ENCODE measurements around the gene MSI2.

Gene MSI2

DNA sequence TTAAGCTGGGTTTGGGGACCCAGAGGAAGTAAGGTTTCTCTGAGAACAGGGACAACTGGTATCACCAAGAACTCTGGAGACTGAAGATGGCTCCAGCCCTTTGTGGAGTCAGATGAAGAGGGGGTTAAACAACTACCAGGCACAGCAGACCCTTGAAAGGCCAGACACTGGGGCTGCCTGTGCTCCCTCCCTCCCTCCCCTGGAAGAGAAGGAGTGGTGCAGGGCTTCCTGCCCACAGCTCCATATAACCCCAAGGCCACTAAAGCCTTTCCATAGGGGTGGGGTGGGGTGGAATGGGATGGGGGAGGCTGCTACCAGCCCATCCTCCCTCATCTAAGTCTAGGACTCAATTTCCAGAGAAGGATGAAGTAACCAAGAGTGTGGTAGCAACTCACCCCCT is 422.1 kb downstream of the MSI2 start:
- FAIRE-seq (no peak), DNase-seq (ENCODE audit: insufficient read length) (no peak)
- TF ChIP-seq POLR2A (IDR thresholded peaks at IDR 0.05; ENCODE audit: low read depth, low read length): no peak
- no peak for TF ChIP-seq POLR2AphosphoS5 (IDR thresholded peaks at IDR 0.05; ENCODE audit: low read depth, low read length)
- TF ChIP-seq TAF1 (IDR thresholded peaks at IDR 0.05; ENCODE audit: borderline replicate concordance, low read depth, low read length): no peak

DNA sequence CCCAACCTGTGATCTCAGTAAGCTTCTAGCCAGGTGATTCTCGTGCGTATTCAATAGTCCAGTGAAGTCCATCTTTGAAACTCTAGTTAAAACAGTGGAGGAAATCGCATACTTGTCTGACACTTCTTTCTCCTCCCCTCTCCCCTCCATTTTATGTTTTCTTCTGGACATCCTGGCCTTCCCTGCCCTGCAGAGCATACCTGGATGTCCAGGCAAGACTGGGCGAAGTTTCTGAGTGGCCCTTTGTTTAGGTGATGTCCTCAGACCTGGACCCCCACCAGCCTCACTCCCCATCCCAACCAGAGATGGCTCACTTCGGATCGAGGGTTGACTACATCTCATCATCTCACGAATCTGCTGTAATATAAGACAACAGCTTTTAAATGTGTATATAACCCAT is 423.0 kb downstream of the MSI2 start:
- no peak for DNase-seq (ENCODE audit: insufficient read length)
- FAIRE-seq: no peak
- no peak for TF ChIP-seq TAF1 (IDR thresholded peaks at IDR 0.05; ENCODE audit: borderline replicate concordance, low read depth, low read length)
- no peak for TF ChIP-seq POLR2AphosphoS5 (IDR thresholded peaks at IDR 0.05; ENCODE audit: low read depth, low read length)
- no peak for TF ChIP-seq POLR2A (IDR thresholded peaks at IDR 0.05; ENCODE audit: low read depth, low read length)

DNA sequence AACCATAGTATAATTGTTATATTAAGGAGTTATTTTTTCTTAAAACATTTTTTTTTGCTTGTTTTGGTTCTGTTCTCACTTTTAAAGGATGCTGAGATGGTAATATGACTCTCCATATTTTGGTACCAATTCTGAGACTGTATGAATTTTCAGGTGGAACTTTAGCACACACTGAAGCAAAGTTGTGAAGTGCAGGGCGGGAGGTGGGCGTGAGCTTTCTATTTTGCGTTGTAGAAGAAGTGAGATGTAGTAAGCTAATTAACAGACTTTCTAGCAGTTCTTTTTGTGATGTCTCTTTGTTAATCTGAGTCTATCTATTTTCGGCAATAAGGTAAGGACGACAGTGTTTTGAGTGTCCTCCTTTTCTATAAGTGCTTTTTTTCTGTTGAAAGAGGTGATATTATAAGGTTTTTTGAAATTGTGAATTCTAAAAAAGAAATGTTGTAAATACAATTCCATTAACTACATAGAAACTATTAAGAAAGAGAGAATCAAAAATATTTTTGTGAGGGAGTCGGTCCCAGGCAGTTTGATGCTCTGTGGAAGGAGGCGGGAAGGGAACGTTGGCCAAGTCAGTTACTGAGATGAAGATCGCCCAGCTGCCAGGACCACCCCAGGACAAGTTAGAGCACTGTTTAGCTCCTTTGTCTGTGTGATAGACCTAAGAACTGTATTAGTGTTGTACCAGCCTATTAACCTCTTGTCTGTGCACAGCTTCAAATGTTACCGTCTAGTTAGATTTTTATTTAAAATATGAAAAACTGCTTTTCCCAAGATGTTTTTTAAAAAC is 423.8 kb downstream of the MSI2 start:
- TF ChIP-seq POLR2A (IDR thresholded peaks at IDR 0.05; ENCODE audit: low read depth, low read length): no peak
- TF ChIP-seq POLR2AphosphoS5 (IDR thresholded peaks at IDR 0.05; ENCODE audit: low read depth, low read length): no peak
- TF ChIP-seq TAF1 (IDR thresholded peaks at IDR 0.05; ENCODE audit: borderline replicate concordance, low read depth, low read length): no peak
- DNase-seq (ENCODE audit: insufficient read length) (no peak), FAIRE-seq (no peak)

DNA sequence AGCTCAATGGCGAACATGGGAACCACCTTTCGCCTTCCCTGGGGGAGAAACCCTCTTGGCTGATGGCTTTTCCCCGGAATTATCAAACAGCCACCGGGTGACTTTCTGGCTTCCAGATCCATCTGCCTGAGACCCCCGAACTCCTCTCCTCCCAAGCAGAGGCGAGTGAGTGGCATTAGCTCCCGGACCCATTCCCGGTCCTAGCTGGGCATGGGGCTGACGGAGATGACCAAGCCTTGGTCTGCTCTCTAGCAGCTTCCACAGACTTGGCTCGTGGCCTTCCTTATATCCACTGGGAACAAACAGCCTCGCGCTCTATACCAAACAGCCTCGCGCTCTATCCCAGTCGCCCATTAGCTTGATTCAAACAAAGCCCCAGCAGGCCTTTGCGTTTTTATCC is 426.4 kb downstream of the MSI2 start:
- TF ChIP-seq POLR2AphosphoS5 (IDR thresholded peaks at IDR 0.05; ENCODE audit: low read depth, low read length) (no peak), TAF1 (IDR thresholded peaks at IDR 0.05; ENCODE audit: borderline replicate concordance, low read depth, low read length) (no peak), POLR2A (IDR thresholded peaks at IDR 0.05; ENCODE audit: low read depth, low read length) (no peak)
- FAIRE-seq (no peak), DNase-seq (ENCODE audit: insufficient read length) (no peak)

DNA sequence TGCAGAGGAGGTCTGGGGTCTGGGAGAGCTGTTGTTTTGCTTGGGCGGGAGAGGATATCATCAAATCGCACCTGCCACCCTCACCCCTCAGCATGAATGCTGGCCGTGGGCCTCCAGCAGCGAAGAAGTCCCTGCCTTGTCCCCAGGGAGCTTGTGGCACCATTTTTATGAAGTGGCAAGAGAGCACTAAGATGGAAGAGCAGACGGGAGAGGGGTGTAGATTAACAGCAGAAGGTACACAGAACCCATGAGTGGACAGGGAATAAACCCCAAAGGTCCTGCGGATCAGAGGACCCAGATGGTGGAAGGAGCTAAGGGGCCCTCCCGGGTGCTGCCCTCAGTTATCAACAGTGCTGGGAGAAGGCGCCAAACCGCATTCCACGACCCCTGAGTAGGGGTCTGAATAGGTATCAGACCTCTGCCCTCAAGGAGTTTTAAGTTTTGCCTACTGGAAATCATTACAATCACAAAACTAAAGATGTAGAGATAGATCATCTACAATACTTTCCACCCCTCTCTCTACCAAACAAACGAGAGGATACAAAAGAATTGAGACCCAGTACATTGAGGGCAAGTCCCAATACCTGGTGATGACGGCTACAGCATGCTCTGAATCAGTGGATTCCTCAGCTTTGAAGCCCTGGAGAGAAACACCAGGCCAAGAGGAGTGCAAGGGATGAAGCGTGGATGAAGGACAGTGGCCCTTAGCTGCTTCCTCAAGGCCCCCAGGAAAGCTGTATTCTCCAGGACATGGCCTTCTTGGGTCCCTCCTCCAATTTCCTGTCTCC is 428.6 kb downstream of the MSI2 start:
- no peak for FAIRE-seq
- DNase-seq (ENCODE audit: insufficient read length): no peak
- TF ChIP-seq POLR2AphosphoS5 (IDR thresholded peaks at IDR 0.05; ENCODE audit: low read depth, low read length) (no peak), TAF1 (IDR thresholded peaks at IDR 0.05; ENCODE audit: borderline replicate concordance, low read depth, low read length) (no peak), POLR2A (IDR thresholded peaks at IDR 0.05; ENCODE audit: low read depth, low read length) (no peak)

DNA sequence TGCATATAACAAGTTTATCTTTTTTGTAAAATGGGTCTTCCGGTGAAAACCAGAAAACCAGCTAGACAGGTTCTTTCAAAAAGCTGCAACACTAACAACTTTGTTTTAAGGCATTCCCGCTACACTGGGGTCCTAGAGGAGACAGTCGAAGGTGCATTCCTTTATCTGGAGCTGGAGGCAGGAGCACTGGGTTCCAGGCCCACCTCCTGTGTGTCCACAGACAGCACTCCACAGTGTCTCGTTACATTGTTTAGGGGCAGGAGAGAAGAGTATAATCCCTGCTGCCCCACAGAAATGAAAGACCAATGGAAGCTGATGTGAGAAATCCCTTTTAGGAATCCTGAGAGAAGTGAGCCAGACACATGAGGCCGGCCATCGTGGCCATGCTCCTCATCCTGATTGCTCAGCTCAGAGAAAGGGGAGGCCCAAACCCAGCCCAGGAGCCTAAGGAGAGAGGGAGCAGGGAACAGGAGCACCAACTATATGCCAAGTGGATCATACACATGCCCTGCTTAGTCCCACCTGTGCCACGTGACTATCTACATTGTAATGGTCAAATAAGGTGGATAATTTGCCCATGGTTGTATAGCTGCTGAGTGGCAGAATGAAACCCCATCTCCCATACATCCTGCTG is 429.3 kb downstream of the MSI2 start:
- DNase-seq (ENCODE audit: insufficient read length) (no peak), FAIRE-seq (no peak)
- TF ChIP-seq POLR2AphosphoS5 (IDR thresholded peaks at IDR 0.05; ENCODE audit: low read depth, low read length) (no peak), TAF1 (IDR thresholded peaks at IDR 0.05; ENCODE audit: borderline replicate concordance, low read depth, low read length) (no peak), POLR2A (IDR thresholded peaks at IDR 0.05; ENCODE audit: low read depth, low read length) (no peak)

DNA sequence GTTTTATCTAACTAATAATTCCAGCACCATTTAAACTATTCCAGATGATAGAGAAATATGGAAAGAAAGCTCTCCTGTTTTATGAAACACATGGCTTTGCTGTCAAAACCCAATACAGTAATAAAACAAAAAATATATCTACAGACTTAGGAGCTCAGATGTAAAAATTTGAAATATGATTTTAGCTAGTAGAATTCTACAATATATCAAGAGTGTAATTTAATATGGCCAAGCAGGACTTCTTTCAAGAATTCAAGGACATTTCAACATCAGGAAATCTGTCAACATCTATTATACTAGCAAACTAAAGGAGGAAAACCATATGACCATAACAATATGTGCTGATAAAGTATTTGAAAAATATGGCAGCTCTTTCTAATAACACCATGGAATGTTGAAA is 431.3 kb downstream of the MSI2 start:
- FAIRE-seq (no peak), DNase-seq (ENCODE audit: insufficient read length) (no peak)
- TF ChIP-seq TAF1 (IDR thresholded peaks at IDR 0.05; ENCODE audit: borderline replicate concordance, low read depth, low read length) (no peak), POLR2AphosphoS5 (IDR thresholded peaks at IDR 0.05; ENCODE audit: low read depth, low read length) (no peak), POLR2A (IDR thresholded peaks at IDR 0.05; ENCODE audit: low read depth, low read length) (no peak)

DNA sequence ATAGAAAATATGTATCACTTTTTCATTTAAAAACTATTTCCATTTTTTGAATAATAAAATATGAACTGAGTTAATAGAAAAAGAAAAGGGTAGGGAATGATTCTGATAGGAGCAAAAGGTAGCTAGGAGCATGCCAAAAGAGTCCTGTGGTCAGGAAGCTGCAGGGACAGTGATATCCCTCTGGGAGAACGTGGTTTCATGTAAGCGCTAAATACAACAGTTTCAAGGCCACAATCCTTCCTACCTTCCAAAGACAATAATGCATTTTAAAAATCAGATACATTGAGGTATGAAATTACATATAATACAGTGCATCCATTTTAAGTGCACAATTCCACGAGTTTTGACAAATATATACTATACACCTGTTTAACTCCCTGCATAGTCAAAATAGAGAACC is 432.9 kb downstream of the MSI2 start:
- TF ChIP-seq POLR2A (IDR thresholded peaks at IDR 0.05; ENCODE audit: low read depth, low read length) (no peak), TAF1 (IDR thresholded peaks at IDR 0.05; ENCODE audit: borderline replicate concordance, low read depth, low read length) (no peak), POLR2AphosphoS5 (IDR thresholded peaks at IDR 0.05; ENCODE audit: low read depth, low read length) (no peak)
- DNase-seq (ENCODE audit: insufficient read length) (no peak), FAIRE-seq (no peak)

DNA sequence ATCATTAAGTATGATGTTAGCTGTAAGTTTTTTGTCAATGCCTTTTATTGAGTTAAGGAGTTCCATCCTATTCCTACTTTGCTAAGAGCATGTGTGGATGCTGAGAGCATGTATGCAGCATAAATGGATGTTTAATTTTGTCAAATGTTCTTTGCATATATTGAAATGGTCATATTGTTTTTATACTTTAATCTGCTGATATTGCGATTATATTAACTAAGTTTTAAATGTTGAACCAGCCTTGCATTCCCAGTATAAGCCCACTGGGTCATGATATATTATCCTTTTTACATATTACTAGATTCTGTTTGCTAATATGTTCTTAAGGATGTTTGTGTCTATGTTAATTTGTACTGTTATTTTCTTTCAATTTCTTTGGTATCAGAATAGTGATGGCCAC is 435.6 kb downstream of the MSI2 start:
- DNase-seq (ENCODE audit: insufficient read length) (no peak), FAIRE-seq (no peak)
- TF ChIP-seq POLR2AphosphoS5 (IDR thresholded peaks at IDR 0.05; ENCODE audit: low read depth, low read length) (no peak), POLR2A (IDR thresholded peaks at IDR 0.05; ENCODE audit: low read depth, low read length) (no peak), TAF1 (IDR thresholded peaks at IDR 0.05; ENCODE audit: borderline replicate concordance, low read depth, low read length) (no peak)

DNA sequence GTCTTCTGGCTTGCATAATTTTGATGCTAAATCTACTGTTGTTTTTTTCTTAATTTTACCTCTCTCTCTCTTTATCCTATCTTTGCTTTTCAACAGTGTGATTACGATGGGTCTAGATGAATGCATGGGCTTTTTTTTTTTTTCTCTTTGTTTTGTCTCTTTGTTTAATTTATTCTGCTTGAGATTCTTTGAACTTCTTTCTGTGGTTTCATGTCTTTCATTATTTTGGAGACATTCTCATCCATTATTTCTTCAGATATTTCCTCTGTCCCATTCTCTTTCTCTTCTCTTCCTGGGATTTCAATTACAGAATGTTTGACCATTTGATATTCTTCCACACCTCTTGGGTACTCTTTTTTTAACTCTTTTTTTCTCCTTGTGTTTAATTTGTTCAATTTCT is 436.4 kb downstream of the MSI2 start:
- TF ChIP-seq POLR2A (IDR thresholded peaks at IDR 0.05; ENCODE audit: low read depth, low read length) (no peak), TAF1 (IDR thresholded peaks at IDR 0.05; ENCODE audit: borderline replicate concordance, low read depth, low read length) (no peak), POLR2AphosphoS5 (IDR thresholded peaks at IDR 0.05; ENCODE audit: low read depth, low read length) (no peak)
- no peak for FAIRE-seq
- DNase-seq (ENCODE audit: insufficient read length): no peak

DNA sequence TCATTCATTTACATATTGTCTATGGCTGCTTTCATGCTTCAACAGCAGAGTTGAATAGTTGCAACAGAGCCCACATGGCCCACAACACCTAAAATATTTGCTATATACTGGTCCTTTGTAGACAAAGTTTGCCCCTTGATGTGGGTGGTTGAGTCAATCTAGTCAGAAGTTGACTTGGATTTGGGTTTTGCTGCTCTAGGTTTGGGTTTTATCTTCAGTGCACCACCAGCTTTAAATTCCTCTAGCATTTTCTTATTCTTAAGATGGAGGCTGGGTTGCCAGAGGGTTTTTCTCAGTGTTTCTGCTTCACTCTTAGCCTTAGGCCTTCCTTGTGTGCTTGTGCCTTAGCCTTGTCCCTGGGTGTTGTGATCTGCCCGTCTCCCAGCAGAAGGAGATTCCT is 437.7 kb downstream of the MSI2 start:
- no peak for FAIRE-seq
- no peak for DNase-seq (ENCODE audit: insufficient read length)
- TF ChIP-seq POLR2AphosphoS5 (IDR thresholded peaks at IDR 0.05; ENCODE audit: low read depth, low read length) (no peak), TAF1 (IDR thresholded peaks at IDR 0.05; ENCODE audit: borderline replicate concordance, low read depth, low read length) (no peak), POLR2A (IDR thresholded peaks at IDR 0.05; ENCODE audit: low read depth, low read length) (no peak)
